GM12878 (cell line): ENCODE results near the gene TBC1D2B. TPM values are rescaled to one million over a fixed set of nuclear protein-coding genes. Genes with fewer than 3 reads are reported as not detected.

Experiments used
- ATAC-seq: fragments of 200-7000 bp; cut with Tn5 transposase; 3 replicates; pipeline ENCODE4 v1.9.1; 2020; ENCODE audit warnings: mild to moderate bottlenecking, moderate library complexity
- BruUV-seq: library from RNA; stranded (reverse); fragments of 400-500 nt; replicated peaks from 2 replicates; lab custom pipeline; 2021; lab: Mats Ljungman, UMichigan
- CTCF ChIA-PET: fragments of 300-600 bp; sonication (Branson Sonifier 250); formaldehyde crosslinking; extraction: SDS; loops from one replicate; lab custom pipeline; 2021; ENCODE audit warnings: inconsistent platforms; lab: Yijun Ruan, JAX
- POLR2A ChIA-PET: fragments of 350-600 bp; formaldehyde crosslinking; extraction: SDS; loops from one replicate; lab custom pipeline; 2021; ENCODE audit warnings: inconsistent platforms; lab: Charles Lee
- RAD21 ChIA-PET: fragments of 300-600 bp; sonication (Branson Sonifier 250); formaldehyde crosslinking; loops from one replicate; lab custom pipeline; 2023; ENCODE audit warnings: antibody characterized with exemption; ENCODE audit not compliant: unreplicated experiment; lab: Charles Lee
- SMC1A ChIA-PET: fragments of 300-600 bp; sonication (Branson Sonifier 250); formaldehyde crosslinking; loops from one replicate; lab custom pipeline; 2023; ENCODE audit not compliant: unreplicated experiment, uncharacterized antibody; lab: Charles Lee
- DNase-seq: peaks from one replicate; pipeline ENCODE4 v3.0.0-alpha.2; 2011; ENCODE audit warnings: low read depth, low spot score
- FAIRE-seq: peaks from 3 replicates; lab custom pipeline; 2011; peaks lifted over from hg19 to GRCh38; lab: Jason Lieb, UNC
- H2AFZ ChIP-seq: 2 replicates; pipeline ENCODE4 v1.6.0; 2011; ENCODE audit warnings: low read depth, low read length, control low read depth; ENCODE audit not compliant: control insufficient read depth
- H3K27ac ChIP-seq: 2 replicates; pipeline ENCODE4 v1.5.1; 2011; ENCODE audit warnings: control low read depth; ENCODE audit not compliant: control insufficient read depth, insufficient read depth
- H3K27me3 ChIP-seq, 2 experiments: replicated peaks in 1 of 2; 2 replicates each; pipeline versions ENCODE4 v1.6.0 to v1.6.1; 2011; ENCODE audit warnings: low read length in 1 of 2; ENCODE audit not compliant: control insufficient read depth in 2 of 2, insufficient read depth in 2 of 2
- H3K36me3 ChIP-seq, 2 experiments: 2 replicates each; pipeline ENCODE4 v1.5.1; 2011; ENCODE audit warnings: low read length in 1 of 2; ENCODE audit not compliant: control insufficient read depth in 2 of 2, insufficient read depth in 2 of 2
- H3K4me1 ChIP-seq: 2 replicates; pipeline ENCODE4 v1.6.1; 2011; ENCODE audit warnings: mild to moderate bottlenecking, low read length, moderate library complexity, mixed read lengths; ENCODE audit not compliant: control insufficient read depth, insufficient read depth
- H3K4me2 ChIP-seq: 2 replicates; pipeline ENCODE4 v1.6.0; 2011; ENCODE audit warnings: control low read depth; ENCODE audit not compliant: control insufficient read depth, insufficient read depth
- H3K4me3 ChIP-seq: fragments of 200-600 bp; sonication (generic); 2 replicates; pipeline ENCODE4 v1.5.1; 2016
- H3K79me2 ChIP-seq: 2 replicates; pipeline ENCODE4 v1.6.0; 2011; ENCODE audit warnings: low read length; ENCODE audit not compliant: control insufficient read depth, insufficient read depth
- H3K9ac ChIP-seq: 2 replicates; pipeline ENCODE4 v1.8.0; 2011; ENCODE audit warnings: low read length, control low read depth, mixed read lengths; ENCODE audit not compliant: control insufficient read depth, insufficient read depth
- H3K9me3 ChIP-seq: replicated peaks from 3 replicates; pipeline ENCODE4 v1.5.1; 2011; ENCODE audit warnings: mild to moderate bottlenecking, low read length; ENCODE audit not compliant: control insufficient read depth, insufficient read depth
- H4K20me1 ChIP-seq: 2 replicates; pipeline ENCODE4 v1.6.0; 2011; ENCODE audit not compliant: control insufficient read depth, insufficient read depth
- BHLHE40 ChIP-seq, 2 experiments: fragments of 450-650 bp in 1 of 2; IDR thresholded peaks; 2 replicates each; pipeline ENCODE4 v1.6.1; 2011 to 2017; ENCODE audit warnings: low read depth in 2 of 2, borderline replicate concordance in 1 of 2, improper control_type of control experiment in 1 of 2, low read length in 1 of 2, mild to moderate bottlenecking in 1 of 2
- CBX3 ChIP-seq: fragments of 200-600 bp; sonication (generic); IDR thresholded peaks from 2 replicates; pipeline ENCODE4 v1.6.1; 2016; ENCODE audit warnings: low read depth, borderline replicate concordance
- CBX5 ChIP-seq: sonication (generic); IDR thresholded peaks from 2 replicates; pipeline ENCODE4 v1.6.1; 2016; ENCODE audit warnings: low read depth, moderate library complexity, mild to moderate bottlenecking, inconsistent platforms
- CEBPB ChIP-seq, 2 experiments: fragments of 150-350 bp in 1 of 2; IDR thresholded peaks; 2 replicates each; pipeline ENCODE4 v1.6.1; 2012 to 2014; ENCODE audit warnings: low read depth in 2 of 2, low read length in 2 of 2, borderline replicate concordance in 1 of 2, inconsistent platforms in 1 of 2
- HCFC1 ChIP-seq: fragments of 150-350 bp; IDR thresholded peaks from 2 replicates; pipeline ENCODE4 v1.6.1; 2014; ENCODE audit warnings: low read length
- KAT2A ChIP-seq: conservative IDR thresholded peaks from 2 replicates; pipeline ENCODE4 v1.6.1; 2011; ENCODE audit warnings: low read depth, low read length; ENCODE audit not compliant: control insufficient read depth
- MEF2B ChIP-seq: fragments of 450-650 bp; IDR thresholded peaks from 2 replicates; pipeline ENCODE4 v1.6.1; 2018; ENCODE audit warnings: mild to moderate bottlenecking, moderate library complexity; ENCODE audit not compliant: partially characterized antibody, poor library complexity, severe bottlenecking
- NFYB ChIP-seq: IDR thresholded peaks from 2 replicates; pipeline ENCODE4 v1.6.1; 2011; ENCODE audit warnings: low read depth, mild to moderate bottlenecking, low read length, improper control_type of control experiment, moderate library complexity; ENCODE audit not compliant: insufficient read depth
- NKRF ChIP-seq: fragments of 450-650 bp; conservative IDR thresholded peaks from 2 replicates; pipeline ENCODE4 v1.6.1; 2017; ENCODE audit warnings: mild to moderate bottlenecking, moderate library complexity
- NR2C1 ChIP-seq: fragments of 450-650 bp; IDR thresholded peaks from 2 replicates; pipeline ENCODE4 v1.6.1; 2017; ENCODE audit warnings: antibody characterized with exemption, mild to moderate bottlenecking, moderate library complexity
- RB1 ChIP-seq: fragments of 450-650 bp; formaldehyde crosslinking; IDR thresholded peaks from 2 replicates; pipeline ENCODE4 v1.6.1; 2017; ENCODE audit warnings: mild to moderate bottlenecking, borderline replicate concordance
- SRF ChIP-seq, 2 experiments: IDR thresholded peaks; 2 replicates each; pipeline ENCODE4 v1.6.1; 2011; ENCODE audit warnings: low read depth in 2 of 2, low read length in 2 of 2, mild to moderate bottlenecking in 1 of 2, moderate library complexity in 1 of 2
- SUZ12 ChIP-seq: fragments of 200-600 bp; sonication (generic); IDR thresholded peaks from one replicate; pipeline ENCODE4 v1.6.1; 2018; ENCODE audit warnings: antibody characterized with exemption, mild to moderate bottlenecking; ENCODE audit not compliant: unreplicated experiment
- WGBS: methylation state at CpG from one replicate; pipeline ENCODE4 v1.1.6; 2016; ENCODE audit warnings: low lambda C conversion rate; ENCODE audit not compliant: insufficient replicate concordance, insufficient coverage; ENCODE audit errors: missing lambda C conversion rate; 5-methylcytosine and 5-hydroxymethylcytosine counted together
- in situ Hi-C: fragments of 300-500 bp; cut with MboI; formaldehyde crosslinking; loops from 9 replicates; pipeline ENCODE4 v1.14.3; 2018; ENCODE audit warnings: mixed read lengths
- intact Hi-C: fragments of 100-400 bp; cut with micrococcal nuclease; formaldehyde crosslinking; loops from one replicate; pipeline ENCODE4 v1.14.2; 2022; ENCODE audit not compliant: unreplicated experiment
- polyA plus RNA-seq, 11 experiments: library from polyadenylated mRNA; depleted of rRNA in 4 of 11; unstranded in 6 of 11; stranded (reverse) in 5 of 11; fragments of >200 nt; fragmentation: Nextera tagmentation in 4 of 11; fragmentation: Illumina TruSeq in 1 of 11; extraction: Ambion mirVana in 4 of 11; extraction: Trizol in 1 of 11; gene quantifications; 1 replicate in 1 of 11; 2 replicates in 10 of 11; pipeline versions ENCODE4 v1.2.1 to v1.2.3, GENCODE V29; 2011 to 2016; ENCODE audit warnings: inconsistent platforms in 2 of 11, missing spikeins in 2 of 11, low read depth in 1 of 11
- total RNA-seq, 4 experiments: library from RNA; depleted of rRNA in 3 of 4; stranded (reverse); fragments of >200 nt in 3 of 4; fragmentation: Illumina TruSeq in 1 of 4; extraction: Trizol in 1 of 4; gene quantifications; 2 replicates each; pipeline versions ENCODE4 v1.2.1 to v1.2.3, GENCODE V29; 2013 to 2021
- TF ChIP-seq, protein P1 (sequence below): IDR thresholded peaks from 2 replicates; pipeline ENCODE4 v1.6.1; 2012; ENCODE audit warnings: mild to moderate bottlenecking, low read depth, low read length
- TF ChIP-seq, protein P2 (sequence below): fragments of 450-650 bp; IDR thresholded peaks from 2 replicates; pipeline ENCODE4 v1.6.1; 2017; ENCODE audit warnings: mild to moderate bottlenecking

Gene TBC1D2B
- total and polyA plus RNA-seq, 10 of the 15 experiments (the other 5 are each of a cell fraction or from before 2014, with no cell fraction given): 1.3 to 53.4 (median 19.4) TPM

DNA sequence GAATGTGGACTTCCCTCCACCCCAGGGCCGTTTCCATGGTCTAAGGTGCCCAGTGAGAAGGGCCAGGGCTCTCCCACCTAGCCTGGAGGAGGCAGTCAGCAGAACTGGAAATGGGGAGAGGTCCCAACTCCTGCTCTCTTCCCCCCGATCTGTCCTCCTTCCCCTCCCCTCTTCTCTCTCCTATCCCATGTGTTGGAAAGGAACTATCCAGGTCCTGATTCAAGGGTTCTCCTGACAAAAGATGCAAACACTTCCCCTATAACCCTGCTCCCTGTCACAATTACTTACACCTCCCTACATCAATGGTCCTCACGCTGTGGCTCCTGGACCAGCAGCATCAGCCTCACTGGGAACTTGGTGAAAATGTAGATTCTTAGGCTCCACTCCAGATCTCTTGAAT, 47.8 kb upstream of the TBC1D2B start:
- Histone ChIP-seq H4K20me1 (no peaks in the 10 kb centered on the region), H3K27me3 (no peaks in the 10 kb centered on the region), H3K4me1 (no peaks in the 10 kb centered on the region), H3K9ac (no peak overlapping the region), H2AFZ (no peak overlapping the region), H3K79me2 (no peaks in the 10 kb centered on the region), H3K36me3 (no peaks in the 10 kb centered on the region), H3K9me3 (no peaks in the 10 kb centered on the region), H3K4me2 (no peak overlapping the region), H3K27ac (no peak overlapping the region), H3K4me3 (no peak overlapping the region)
- in situ Hi-C loops: no loop called here
- ChIA-PET POLR2A (no interaction called here), SMC1A (no interaction called here), RAD21 (interaction anchor here (0.6 to 3.1 kb wide), 3 partner anchors 8 to 71 kb away, joined by 3 to 16 read pairs (median 5); no protein-coding TSS in a partner anchor), CTCF (interaction anchor here (1.0 to 7.0 kb wide), 3 partner anchors 70 to 116 kb away, joined by 6 to 200 read pairs (median 20); no protein-coding TSS in a partner anchor)
- FAIRE-seq (no peak), ATAC-seq (no peak), DNase-seq (no peak)
- BruUV-seq: no TSS peak
- TF ChIP-seq SUZ12: no peak
- TF ChIP-seq HCFC1: no peak
- no peak for TF ChIP-seq CEBPB (IDR thresholded peaks at IDR 0.05; ENCODE audit: borderline replicate concordance in 1 of 2, low read depth in 2 of 2, low read length in 2 of 2)
- TF ChIP-seq BHLHE40 (IDR thresholded peaks at IDR 0.05; ENCODE audit: borderline replicate concordance in 1 of 2, low read depth in 2 of 2, low read length in 1 of 2): no peak
- no peak for TF ChIP-seq NKRF
- no peak for TF ChIP-seq SRF (IDR thresholded peaks at IDR 0.05; ENCODE audit: low read depth in 2 of 2, low read length in 2 of 2)
- TF ChIP-seq, protein P1, sequence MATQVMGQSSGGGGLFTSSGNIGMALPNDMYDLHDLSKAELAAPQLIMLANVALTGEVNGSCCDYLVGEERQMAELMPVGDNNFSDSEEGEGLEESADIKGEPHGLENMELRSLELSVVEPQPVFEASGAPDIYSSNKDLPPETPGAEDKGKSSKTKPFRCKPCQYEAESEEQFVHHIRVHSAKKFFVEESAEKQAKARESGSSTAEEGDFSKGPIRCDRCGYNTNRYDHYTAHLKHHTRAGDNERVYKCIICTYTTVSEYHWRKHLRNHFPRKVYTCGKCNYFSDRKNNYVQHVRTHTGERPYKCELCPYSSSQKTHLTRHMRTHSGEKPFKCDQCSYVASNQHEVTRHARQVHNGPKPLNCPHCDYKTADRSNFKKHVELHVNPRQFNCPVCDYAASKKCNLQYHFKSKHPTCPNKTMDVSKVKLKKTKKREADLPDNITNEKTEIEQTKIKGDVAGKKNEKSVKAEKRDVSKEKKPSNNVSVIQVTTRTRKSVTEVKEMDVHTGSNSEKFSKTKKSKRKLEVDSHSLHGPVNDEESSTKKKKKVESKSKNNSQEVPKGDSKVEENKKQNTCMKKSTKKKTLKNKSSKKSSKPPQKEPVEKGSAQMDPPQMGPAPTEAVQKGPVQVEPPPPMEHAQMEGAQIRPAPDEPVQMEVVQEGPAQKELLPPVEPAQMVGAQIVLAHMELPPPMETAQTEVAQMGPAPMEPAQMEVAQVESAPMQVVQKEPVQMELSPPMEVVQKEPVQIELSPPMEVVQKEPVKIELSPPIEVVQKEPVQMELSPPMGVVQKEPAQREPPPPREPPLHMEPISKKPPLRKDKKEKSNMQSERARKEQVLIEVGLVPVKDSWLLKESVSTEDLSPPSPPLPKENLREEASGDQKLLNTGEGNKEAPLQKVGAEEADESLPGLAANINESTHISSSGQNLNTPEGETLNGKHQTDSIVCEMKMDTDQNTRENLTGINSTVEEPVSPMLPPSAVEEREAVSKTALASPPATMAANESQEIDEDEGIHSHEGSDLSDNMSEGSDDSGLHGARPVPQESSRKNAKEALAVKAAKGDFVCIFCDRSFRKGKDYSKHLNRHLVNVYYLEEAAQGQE: no peak
- no peak for TF ChIP-seq MEF2B
- TF ChIP-seq NFYB: no peak
- no peak for TF ChIP-seq RB1
- TF ChIP-seq KAT2A: no peak
- no peak for TF ChIP-seq CBX5
- no peak for TF ChIP-seq NR2C1
- no peak for TF ChIP-seq CBX3
- TF ChIP-seq, protein P2, sequence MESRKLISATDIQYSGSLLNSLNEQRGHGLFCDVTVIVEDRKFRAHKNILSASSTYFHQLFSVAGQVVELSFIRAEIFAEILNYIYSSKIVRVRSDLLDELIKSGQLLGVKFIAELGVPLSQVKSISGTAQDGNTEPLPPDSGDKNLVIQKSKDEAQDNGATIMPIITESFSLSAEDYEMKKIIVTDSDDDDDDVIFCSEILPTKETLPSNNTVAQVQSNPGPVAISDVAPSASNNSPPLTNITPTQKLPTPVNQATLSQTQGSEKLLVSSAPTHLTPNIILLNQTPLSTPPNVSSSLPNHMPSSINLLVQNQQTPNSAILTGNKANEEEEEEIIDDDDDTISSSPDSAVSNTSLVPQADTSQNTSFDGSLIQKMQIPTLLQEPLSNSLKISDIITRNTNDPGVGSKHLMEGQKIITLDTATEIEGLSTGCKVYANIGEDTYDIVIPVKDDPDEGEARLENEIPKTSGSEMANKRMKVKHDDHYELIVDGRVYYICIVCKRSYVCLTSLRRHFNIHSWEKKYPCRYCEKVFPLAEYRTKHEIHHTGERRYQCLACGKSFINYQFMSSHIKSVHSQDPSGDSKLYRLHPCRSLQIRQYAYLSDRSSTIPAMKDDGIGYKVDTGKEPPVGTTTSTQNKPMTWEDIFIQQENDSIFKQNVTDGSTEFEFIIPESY: no peak
- intact Hi-C loops: no loop called here
- 23% methylated on average over 3 of the region's 3 CpGs for whole genome bisulfite sequencing
